Activated CD8-positive, alpha-beta memory T cell treated with anti-CD3 and anti-CD28 coated beads, Interleukin-2, amount 50 U/mL, for 24 hours (primary cell): ENCODE measurements around the gene FAM219B.
A peak's percentile ranks its signal among the peaks of the same experiment; 100 is the strongest.
"Not testable (repeated sequence)": the region's sequence is repeated elsewhere in the genome, so short reads cannot be mapped to it uniquely, and the experiment has no call there.

Experiments
- DNase-seq: peaks from one replicate; pipeline ENCODE4 v3.0.0-alpha.2; 2020; ENCODE audit errors: extremely low read depth

The FAM219B gene

GRCh38 chr15:74903676-74904075, 3.0 kb downstream of the FAM219B start:
- no peak for DNase-seq

GRCh38 chr15:74902295-74903075, 4.2 kb downstream of the FAM219B start:
- DNase-seq = no peak

GRCh38 chr15:74901612-74902063, 5.0 kb downstream of the FAM219B start:
- peak; percentile 30 for DNase-seq

GRCh38 chr15:74897300-74897701, 9.3 kb downstream of the FAM219B start:
- no peak for DNase-seq

- no peak for DNase-seq
Observed at GRCh38 chr15:74896316-74896715, 10.3 kb downstream of the FAM219B start.

- no peak for DNase-seq
Observed at GRCh38 chr15:74895830-74896229, 10.8 kb downstream of the FAM219B start.

- not testable (repeated sequence) for DNase-seq
Observed at GRCh38 chr15:74894383-74894782, 12.3 kb downstream of the FAM219B start.

- no peak for DNase-seq
Observed at GRCh38 chr15:74893627-74894026, 13.0 kb downstream of the FAM219B start.

- no peak for DNase-seq
Observed at GRCh38 chr15:74892931-74893330, 13.7 kb downstream of the FAM219B start.

- DNase-seq = no peak
Observed at GRCh38 chr15:74892313-74892712, 14.3 kb downstream of the FAM219B start.

- no peak for DNase-seq
Observed at GRCh38 chr15:74891469-74891868, 15.2 kb downstream of the FAM219B start.

- DNase-seq = no peak
Observed at GRCh38 chr15:74890665-74890960, 16.0 kb downstream of the FAM219B start.

- peak; percentile 67 for DNase-seq
Observed at GRCh38 chr15:74889883-74890664, 16.6 kb downstream of the FAM219B start, which contains the start of gene MPI. TSS of gene MPI (plus strand) at chr15:74890042. CDS start at chr15:74890074, 32 bp downstream.

- DNase-seq = no peak
Observed at GRCh38 chr15:74889390-74889882, 17.2 kb downstream of the FAM219B start.

- no peak for DNase-seq
Observed at GRCh38 chr15:74888716-74889115, 17.9 kb downstream of the FAM219B start.

GRCh38 chr15:74887537-74888193, 19.0 kb downstream of the FAM219B start:
- not testable (repeated sequence) for DNase-seq

- no peak for DNase-seq
Observed at GRCh38 chr15:74885461-74885860, 21.2 kb downstream of the FAM219B start.

- DNase-seq = no peak
Observed at GRCh38 chr15:74884428-74885223, 22.0 kb downstream of the FAM219B start.

- no peak for DNase-seq
Observed at GRCh38 chr15:74882528-74882927, 24.1 kb downstream of the FAM219B start.

- DNase-seq = no peak
Observed at GRCh38 chr15:74878273-74878672, 28.4 kb downstream of the FAM219B start.

- DNase-seq = no peak
Observed at GRCh38 chr15:74873756-74874424, 32.8 kb downstream of the FAM219B start.
